Heart right ventricle (tissue), 16 donors: Measurements from ENCODE around the gene MCCD1. TPM values are rescaled to one million over a fixed set of nuclear protein-coding genes. Genes with fewer than 3 reads are reported as not detected.
A peak's percentile ranks its signal among the peaks of the same experiment; 100 is the strongest.

Experiments used
- ATAC-seq, 8 donors: fragments of 200-7000 bp; cut with Tn5 transposase; one replicate each; pipeline ENCODE4 v1.9.1; 2020; ENCODE audit warnings: mild to moderate bottlenecking in 8 of 8, moderate library complexity in 8 of 8, moderate number of reproducible peaks in 1 of 8
- DNase-seq, 2 donors: peaks; one replicate each; pipeline ENCODE4 v3.0.0-alpha.2; 2020
- H3K27ac ChIP-seq, 10 donors: fragments of 200-600 bp; sonication (generic) in 2 of 10; one replicate each; pipeline versions ENCODE4 v1.5.0 to v1.8.0; 2020 to 2022; ENCODE audit warnings: mild to moderate bottlenecking in 3 of 10
- H3K27me3 ChIP-seq, 7 donors: fragments of 200-600 bp; one replicate each; pipeline ENCODE4 v1.8.0; 2021 to 2022; ENCODE audit warnings: mild to moderate bottlenecking in 2 of 7
- H3K36me3 ChIP-seq, 9 donors: fragments of 200-600 bp; sonication (generic) in 1 of 9; one replicate each; pipeline versions ENCODE4 v1.5.0 to v1.8.0; 2020 to 2022; ENCODE audit warnings: mild to moderate bottlenecking in 2 of 9
- H3K4me1 ChIP-seq, 9 donors: fragments of 200-600 bp; sonication (generic) in 1 of 9; one replicate each; pipeline versions ENCODE4 v1.5.0 to v1.8.0; 2020 to 2022; ENCODE audit warnings: mild to moderate bottlenecking in 4 of 9
- H3K4me3 ChIP-seq, 10 donors: fragments of 200-600 bp; sonication (generic) in 2 of 10; one replicate each; pipeline versions ENCODE4 v1.5.0 to v1.8.0; 2020 to 2022; ENCODE audit warnings: mild to moderate bottlenecking in 7 of 10, moderate library complexity in 2 of 10
- H3K9me3 ChIP-seq, 11 donors: fragments of 200-600 bp in 10 of 11; sonication (generic) in 2 of 11; one replicate each; pipeline versions ENCODE4 v1.5.0 to v1.8.0; 2013 to 2022; ENCODE audit warnings: mild to moderate bottlenecking in 2 of 11, control low read depth in 1 of 11, moderate library complexity in 1 of 11
- WGBS, 2 donors: extraction: QIAGEN DNeasy Blood & Tissue Kit; methylation state at CpG; one replicate each; pipeline ENCODE4 v1.1.7; 2013; ENCODE audit warnings: inconsistent platforms in 1 of 2; 5-methylcytosine and 5-hydroxymethylcytosine counted together
- intact Hi-C, 10 donors: fragments of 100-400 bp; cut with DNase I; formaldehyde crosslinking; loops; one replicate each; pipeline versions ENCODE4 v1.11.1 to v1.14.2; 2022
- polyA plus RNA-seq, 2 donors: library from polyadenylated mRNA; stranded (reverse); fragments of 200-250 nt; gene quantifications; one replicate each; pipeline ENCODE4 v1.2.3, GENCODE V29; 2013
- total RNA-seq, 10 donors: library from RNA; stranded (reverse); fragmentation: NEBNext Ultra II Directional in 3 of 10; extraction: Animal tissue kit (Norgen Biotek cat#: 25700) in 3 of 10; gene quantifications; one replicate each; pipeline versions ENCODE4 v1.2.1 to v1.2.4, GENCODE V29; 2021 to 2023
- TF ChIP-seq, protein P1 (sequence below), 9 donors: fragments of 200-600 bp; sonication (generic) in 2 of 9; IDR thresholded peaks; one replicate each; pipeline versions ENCODE4 v1.5.0 to v1.8.0; 2021 to 2022; ENCODE audit warnings: antibody characterized with exemption in 9 of 9, mild to moderate bottlenecking in 5 of 9, moderate library complexity in 1 of 9
- donor health status: Arrhythmogenic right ventricular cardiomyopathy.
- donor health status: ischemic (EF 13 %, LVEDD 7.1; RV severe dilation, severe dysfunction).
- donor health status: healthy with polysubstance abuse.
- donor health status: DM: no; HTN: yes; CAD: no.
- donor health status: DM: no; HTN: no; CAD: no.
- donor health status: ischemic (EF 25% LVEDD 6.9; RV normal size, moderate dysfunction).
- donor health status: ischemic (EF 25% LVEDD 5.7; RV mildly dilated, moderate dysfunction).
- donor health status: healthy.
- donor health status: DM: yes; HTN: yes; CAD: no.
- donor health status: Ischemic cardiomyopathy.
- donor health status: ischemic (EF 35%, LVEDD 5.7; RV mildly dilated, moderate dysfunction).
- donor health status: nonischemic (EF 11% LVEDD 7.7; RV severe dilation, severe dysfunction).
- donor health status: DM: yes; HTN: yes; CAD: no.
- donor health status: PGD.
- donor health status: ischemic (EF 29% LVEDD 5.4; RV normal size, mild dysfunction).
- donor health status: nonischemic (EF 23%, LVEDD 6.1; RV moderate dilation, normal function).

MCCD1 gene
- total and polyA plus RNA-seq, 12 donors: not detected

- ATAC-seq: no peak
- no peaks in the 10 kb centered on the region for H3K27me3 ChIP-seq
- H3K4me1 ChIP-seq: peaks cover 0 to 12% (median 0%) of the 10 kb centered on the region in 9 donors
- H3K27ac ChIP-seq: peak overlapping the region in 1 of 10 donors; percentile 46
- DNase-seq: no peak
- no peaks in the 10 kb centered on the region for H3K9me3 ChIP-seq
- intact Hi-C loops: no loop called here
- H3K36me3 ChIP-seq: peaks cover 0 to 13% (median 12%) of the 10 kb centered on the region in 9 donors
- 74 to 76% methylated on average over 8 of the region's 8 CpGs for WGBS, 2 donors
- TF ChIP-seq, protein P1, sequence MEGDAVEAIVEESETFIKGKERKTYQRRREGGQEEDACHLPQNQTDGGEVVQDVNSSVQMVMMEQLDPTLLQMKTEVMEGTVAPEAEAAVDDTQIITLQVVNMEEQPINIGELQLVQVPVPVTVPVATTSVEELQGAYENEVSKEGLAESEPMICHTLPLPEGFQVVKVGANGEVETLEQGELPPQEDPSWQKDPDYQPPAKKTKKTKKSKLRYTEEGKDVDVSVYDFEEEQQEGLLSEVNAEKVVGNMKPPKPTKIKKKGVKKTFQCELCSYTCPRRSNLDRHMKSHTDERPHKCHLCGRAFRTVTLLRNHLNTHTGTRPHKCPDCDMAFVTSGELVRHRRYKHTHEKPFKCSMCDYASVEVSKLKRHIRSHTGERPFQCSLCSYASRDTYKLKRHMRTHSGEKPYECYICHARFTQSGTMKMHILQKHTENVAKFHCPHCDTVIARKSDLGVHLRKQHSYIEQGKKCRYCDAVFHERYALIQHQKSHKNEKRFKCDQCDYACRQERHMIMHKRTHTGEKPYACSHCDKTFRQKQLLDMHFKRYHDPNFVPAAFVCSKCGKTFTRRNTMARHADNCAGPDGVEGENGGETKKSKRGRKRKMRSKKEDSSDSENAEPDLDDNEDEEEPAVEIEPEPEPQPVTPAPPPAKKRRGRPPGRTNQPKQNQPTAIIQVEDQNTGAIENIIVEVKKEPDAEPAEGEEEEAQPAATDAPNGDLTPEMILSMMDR (IDR thresholded peaks at IDR 0.05): no peak
- H3K4me3 ChIP-seq: no peak overlapping the region
Observed at GRCh38 chr6:31525553-31525931, 3.2 kb upstream of the MCCD1 start.

DNA sequence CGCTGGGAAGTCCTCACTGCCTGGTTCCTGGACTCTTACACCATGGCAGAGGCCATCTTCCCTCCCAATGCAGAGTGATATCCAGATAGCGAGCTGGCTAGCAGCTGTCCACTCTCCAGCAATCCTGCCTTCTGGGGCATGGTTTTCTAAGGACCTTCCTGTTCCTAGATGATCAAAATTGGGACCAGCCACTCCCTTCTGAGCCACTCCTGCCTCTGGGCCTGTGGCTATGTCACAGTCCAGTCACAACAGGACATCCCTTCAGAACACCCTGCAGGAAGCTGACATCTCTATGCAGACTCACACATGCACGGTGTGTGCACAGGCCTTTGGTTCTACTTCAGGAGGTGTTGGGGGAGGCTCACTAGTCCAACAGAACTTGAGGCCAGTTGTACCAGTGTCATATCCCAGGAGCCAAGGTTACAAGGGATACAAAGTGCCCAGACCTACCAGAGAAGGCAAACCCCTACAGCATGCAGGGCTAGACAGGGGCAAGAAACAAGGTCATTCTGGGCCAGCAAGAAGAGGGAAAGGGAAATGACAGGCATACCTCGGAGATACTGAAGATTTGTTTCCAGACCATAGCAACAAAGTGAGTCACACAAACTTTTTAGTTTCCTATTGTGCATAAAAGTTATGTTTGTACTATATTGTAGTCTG, 2.7 kb upstream of the MCCD1 start:
- Histone ChIP-seq H3K36me3 (peaks cover 0 to 18% (median 17%) of the 10 kb centered on the region in 9 donors), H3K27me3 (no peaks in the 10 kb centered on the region), H3K27ac (peak overlapping the region in 1 of 10 donors; percentile 46), H3K9me3 (no peaks in the 10 kb centered on the region), H3K4me3 (no peak overlapping the region), H3K4me1 (peaks cover 0 to 12% (median 0%) of the 10 kb centered on the region in 9 donors)
- ATAC-seq: peak in 5 of 8 donors; percentile 20 to 62 (median 39)
- intact Hi-C loops: no loop called here
- TF ChIP-seq, protein P1 (IDR thresholded peaks at IDR 0.05): no peak
- 62 to 64% methylated on average over 4 of the region's 4 CpGs for WGBS, 2 donors
- DNase-seq: no peak

DNA sequence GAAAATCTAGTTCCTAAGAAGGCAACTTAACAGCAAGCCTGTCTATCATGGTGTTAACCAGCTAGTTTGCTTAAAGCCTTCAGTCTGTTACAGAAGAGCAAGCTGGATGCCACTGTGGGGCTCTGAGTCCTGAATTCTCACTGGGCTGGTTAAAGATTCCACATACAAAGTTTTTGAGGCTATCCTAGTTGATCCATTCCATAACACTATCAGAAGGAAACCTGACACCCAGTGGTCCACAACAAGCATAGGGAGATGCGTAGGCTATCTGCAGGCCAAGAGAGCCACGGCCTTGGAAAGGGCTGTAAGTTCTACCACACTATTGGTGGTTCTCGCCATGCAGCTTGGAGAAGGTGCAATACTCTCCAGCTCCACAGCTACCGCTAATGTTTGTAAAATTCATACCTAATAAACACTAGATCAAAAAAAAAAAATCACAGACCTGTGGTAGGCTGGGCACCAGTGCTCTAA, 420 bp upstream of the MCCD1 start:
- H3K27me3 ChIP-seq: no peaks in the 10 kb centered on the region
- H3K4me3 ChIP-seq: no peak overlapping the region
- WGBS, 2 donors: 88 to 89% methylated on average over 4 of the region's 4 CpGs
- intact Hi-C loops: no loop called here
- no peak overlapping the region for H3K27ac ChIP-seq
- H3K36me3 ChIP-seq: peaks cover 0 to 41% (median 31%) of the 10 kb centered on the region in 9 donors
- TF ChIP-seq, protein P1 (IDR thresholded peaks at IDR 0.05): no peak
- DNase-seq (no peak), ATAC-seq (no peak)
- no peaks in the 10 kb centered on the region for H3K9me3 ChIP-seq
- peaks cover 0 to 23% (median 3%) of the 10 kb centered on the region in 9 donors for H3K4me1 ChIP-seq

DNA sequence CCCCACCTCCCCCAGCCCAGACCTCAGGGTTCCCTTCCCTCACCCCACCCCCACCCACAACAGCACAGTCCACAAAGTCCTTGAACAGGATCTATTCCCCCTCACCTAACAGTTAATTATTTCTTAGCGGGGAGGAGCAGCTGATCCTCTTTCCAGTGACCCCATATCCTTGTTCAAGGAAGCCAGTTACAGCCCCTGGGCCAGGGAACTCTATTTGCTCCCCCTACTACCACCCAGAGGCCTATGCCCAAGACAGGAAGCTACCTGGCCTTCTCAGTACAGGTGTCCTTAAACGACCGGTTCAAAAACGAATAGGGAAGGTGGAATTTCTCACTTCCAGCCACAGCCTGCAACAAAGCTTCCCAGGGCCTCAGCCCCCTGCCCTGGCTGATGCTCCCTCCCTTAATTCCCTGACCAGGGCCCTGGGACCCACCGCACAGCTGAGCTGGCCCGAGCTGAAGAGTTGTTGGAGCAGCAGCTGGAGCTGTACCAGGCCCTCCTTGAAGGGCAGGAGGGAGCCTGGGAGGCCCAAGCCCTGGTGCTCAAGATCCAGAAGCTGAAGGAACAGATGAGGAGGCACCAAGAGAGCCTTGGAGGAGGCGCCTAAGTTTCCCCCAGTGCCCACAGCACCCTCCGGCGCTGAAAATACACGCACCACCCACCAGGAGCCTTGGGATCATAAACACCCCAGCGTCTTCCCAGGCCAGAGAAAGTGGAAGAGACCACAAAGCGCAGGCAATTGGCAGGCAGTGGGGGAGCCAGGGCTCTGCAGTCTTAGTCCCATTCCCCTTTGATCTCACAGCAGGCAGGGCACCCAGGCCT, 778 bp downstream of the MCCD1 start:
- WGBS, 2 donors: 51 to 52% methylated on average over 12 of the region's 12 CpGs
- Histone ChIP-seq H3K36me3 (peaks cover 3 to 53% (median 41%) of the 10 kb centered on the region in 9 donors), H3K4me3 (no peak overlapping the region), H3K9me3 (no peaks in the 10 kb centered on the region), H3K27me3 (no peaks in the 10 kb centered on the region), H3K27ac (no peak overlapping the region), H3K4me1 (peaks cover 0 to 23% (median 3%) of the 10 kb centered on the region in 9 donors)
- TF ChIP-seq, protein P1 (IDR thresholded peaks at IDR 0.05): no peak
- ATAC-seq: peak in 4 of 8 donors; percentile 6 to 23 (median 8)
- intact Hi-C loops: loop anchor here in 1 of 10 donors (5.0 kb wide), 1 partner anchor 32 kb away; the partner anchor contains the start of gene MICB
- DNase-seq: no peak
